ENCODE data around the gene NCAPD3.

The NCAPD3 gene

DNA sequence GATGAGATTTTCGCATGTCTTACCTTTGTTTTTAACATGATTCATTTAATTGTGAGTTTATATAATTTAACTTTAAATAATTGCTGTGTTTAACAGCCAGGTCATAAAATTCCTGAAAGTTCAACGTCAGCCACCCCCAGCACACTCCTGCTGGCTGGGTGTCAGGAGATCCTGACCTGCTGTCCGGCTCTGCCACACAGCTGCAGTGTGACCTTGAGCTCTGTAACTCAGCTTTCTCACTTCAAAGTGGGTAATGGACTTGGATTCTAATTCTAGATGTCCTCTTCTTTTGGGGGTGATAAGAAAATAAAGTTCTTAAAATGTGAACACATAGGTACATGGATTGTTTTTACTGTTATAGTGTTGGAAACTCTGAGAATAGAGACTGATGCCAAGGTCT, 11.6 kb upstream of the NCAPD3 start:
- TF ChIP-seq EGR1 (IDR thresholded peaks at IDR 0.05) (no peak), CEBPB (IDR thresholded peaks at IDR 0.05) (no peak), NFIC (IDR thresholded peaks at IDR 0.05) (no peak), TCF12 (IDR thresholded peaks at IDR 0.05; ENCODE audit: low read depth) (no peak), TEAD4 (IDR thresholded peaks at IDR 0.05) (no peak), TAF1 (IDR thresholded peaks at IDR 0.05; ENCODE audit: low read depth) (no peak), YY1 (IDR thresholded peaks at IDR 0.05; ENCODE audit: low read depth) (no peak), ZBTB7A (IDR thresholded peaks at IDR 0.05; ENCODE audit: low read depth) (no peak), EP300 (IDR thresholded peaks at IDR 0.05; ENCODE audit: borderline replicate concordance) (no peak), FOXM1 (IDR thresholded peaks at IDR 0.05; ENCODE audit: borderline replicate concordance, low read depth) (no peak)
- TF ChIP-seq, protein P1, sequence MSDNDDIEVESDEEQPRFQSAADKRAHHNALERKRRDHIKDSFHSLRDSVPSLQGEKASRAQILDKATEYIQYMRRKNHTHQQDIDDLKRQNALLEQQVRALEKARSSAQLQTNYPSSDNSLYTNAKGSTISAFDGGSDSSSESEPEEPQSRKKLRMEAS (IDR thresholded peaks at IDR 0.05) = no peak
- TF ChIP-seq, protein P2, sequence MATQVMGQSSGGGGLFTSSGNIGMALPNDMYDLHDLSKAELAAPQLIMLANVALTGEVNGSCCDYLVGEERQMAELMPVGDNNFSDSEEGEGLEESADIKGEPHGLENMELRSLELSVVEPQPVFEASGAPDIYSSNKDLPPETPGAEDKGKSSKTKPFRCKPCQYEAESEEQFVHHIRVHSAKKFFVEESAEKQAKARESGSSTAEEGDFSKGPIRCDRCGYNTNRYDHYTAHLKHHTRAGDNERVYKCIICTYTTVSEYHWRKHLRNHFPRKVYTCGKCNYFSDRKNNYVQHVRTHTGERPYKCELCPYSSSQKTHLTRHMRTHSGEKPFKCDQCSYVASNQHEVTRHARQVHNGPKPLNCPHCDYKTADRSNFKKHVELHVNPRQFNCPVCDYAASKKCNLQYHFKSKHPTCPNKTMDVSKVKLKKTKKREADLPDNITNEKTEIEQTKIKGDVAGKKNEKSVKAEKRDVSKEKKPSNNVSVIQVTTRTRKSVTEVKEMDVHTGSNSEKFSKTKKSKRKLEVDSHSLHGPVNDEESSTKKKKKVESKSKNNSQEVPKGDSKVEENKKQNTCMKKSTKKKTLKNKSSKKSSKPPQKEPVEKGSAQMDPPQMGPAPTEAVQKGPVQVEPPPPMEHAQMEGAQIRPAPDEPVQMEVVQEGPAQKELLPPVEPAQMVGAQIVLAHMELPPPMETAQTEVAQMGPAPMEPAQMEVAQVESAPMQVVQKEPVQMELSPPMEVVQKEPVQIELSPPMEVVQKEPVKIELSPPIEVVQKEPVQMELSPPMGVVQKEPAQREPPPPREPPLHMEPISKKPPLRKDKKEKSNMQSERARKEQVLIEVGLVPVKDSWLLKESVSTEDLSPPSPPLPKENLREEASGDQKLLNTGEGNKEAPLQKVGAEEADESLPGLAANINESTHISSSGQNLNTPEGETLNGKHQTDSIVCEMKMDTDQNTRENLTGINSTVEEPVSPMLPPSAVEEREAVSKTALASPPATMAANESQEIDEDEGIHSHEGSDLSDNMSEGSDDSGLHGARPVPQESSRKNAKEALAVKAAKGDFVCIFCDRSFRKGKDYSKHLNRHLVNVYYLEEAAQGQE (IDR thresholded peaks at IDR 0.05; ENCODE audit: low read depth) = no peak

DNA sequence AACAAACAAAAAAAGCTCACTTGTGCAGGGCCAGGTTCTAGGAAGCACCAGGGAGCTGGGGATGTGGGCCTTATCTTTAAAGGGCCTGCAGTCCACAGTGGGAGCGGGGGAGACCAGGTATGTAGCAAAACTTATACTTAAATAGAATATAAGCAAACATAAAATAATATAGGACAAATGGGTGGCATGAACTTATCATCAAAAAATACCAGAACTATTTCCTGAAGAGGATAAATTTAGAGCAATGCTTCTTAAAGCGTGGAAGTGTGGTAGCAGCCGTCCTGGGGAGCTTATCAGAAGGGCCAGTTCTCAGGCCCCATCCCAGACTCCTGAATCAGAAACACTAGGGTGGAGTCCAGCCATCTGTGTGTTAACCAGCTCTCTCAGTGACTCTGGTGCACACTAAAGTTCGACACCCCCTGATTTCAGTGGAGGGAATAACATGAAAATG, 10.0 kb upstream of the NCAPD3 start:
- no peak for TF ChIP-seq RAD21 (IDR thresholded peaks at IDR 0.05; ENCODE audit: low read depth)
- TF ChIP-seq CREB1 (IDR thresholded peaks at IDR 0.05; ENCODE audit: low read depth) = no peak
- TF ChIP-seq EGR1 (IDR thresholded peaks at IDR 0.05) = no peak
- no peak for TF ChIP-seq TCF12 (IDR thresholded peaks at IDR 0.05; ENCODE audit: low read depth)
- no peak for TF ChIP-seq ZBTB7A (IDR thresholded peaks at IDR 0.05; ENCODE audit: low read depth)
- no peak for TF ChIP-seq FOXM1 (IDR thresholded peaks at IDR 0.05; ENCODE audit: borderline replicate concordance, low read depth)
- TF ChIP-seq TAF1 (IDR thresholded peaks at IDR 0.05; ENCODE audit: low read depth) = no peak
- TF ChIP-seq EP300 (IDR thresholded peaks at IDR 0.05; ENCODE audit: borderline replicate concordance) = no peak
- TF ChIP-seq, protein P1 (IDR thresholded peaks at IDR 0.05) = no peak
- no peak for TF ChIP-seq NFIC (IDR thresholded peaks at IDR 0.05)
- TF ChIP-seq, protein P2 (IDR thresholded peaks at IDR 0.05; ENCODE audit: low read depth) = no peak
- no peak for TF ChIP-seq TEAD4 (IDR thresholded peaks at IDR 0.05)

DNA sequence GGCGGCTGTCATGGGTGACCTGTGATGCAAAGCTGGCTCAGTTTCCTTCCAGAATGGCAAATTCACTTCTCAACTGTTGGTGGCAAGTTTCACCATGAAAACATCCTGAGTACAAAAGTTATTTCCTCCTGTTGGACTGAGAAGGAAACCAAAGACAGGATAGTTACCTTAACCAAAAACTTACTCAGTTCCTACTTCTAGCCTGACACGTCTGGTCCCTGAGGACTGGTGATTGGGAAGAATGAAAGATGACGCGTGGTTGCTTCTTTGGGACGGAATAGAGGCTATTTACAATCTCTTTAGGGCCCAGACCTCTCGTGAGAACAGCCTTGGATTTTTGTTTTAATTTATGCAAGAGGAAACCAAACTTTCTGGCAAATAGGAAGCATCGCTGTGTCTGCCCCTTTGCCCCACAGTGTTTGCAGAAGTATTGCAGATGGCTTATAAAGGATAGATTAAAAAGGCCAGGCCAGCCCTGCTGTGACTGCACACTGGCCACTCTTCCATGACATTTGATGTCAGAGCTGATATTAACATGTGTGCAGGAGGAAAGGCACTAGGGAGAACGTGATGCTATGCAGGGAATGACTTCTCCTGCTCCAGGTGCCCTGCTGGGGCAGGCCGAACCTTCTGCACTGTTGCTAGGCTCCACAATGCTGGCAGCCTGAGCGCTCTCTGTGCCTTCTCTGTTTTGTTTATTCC, 8.3 kb upstream of the NCAPD3 start:
- TF ChIP-seq TEAD4 (IDR thresholded peaks at IDR 0.05) (no peak), TCF12 (IDR thresholded peaks at IDR 0.05; ENCODE audit: low read depth) (no peak), RAD21 (IDR thresholded peaks at IDR 0.05; ENCODE audit: low read depth) (no peak), CEBPB (IDR thresholded peaks at IDR 0.05) (no peak), CREB1 (IDR thresholded peaks at IDR 0.05; ENCODE audit: low read depth) (no peak), NFIC (IDR thresholded peaks at IDR 0.05) (no peak), YY1 (IDR thresholded peaks at IDR 0.05; ENCODE audit: low read depth) (no peak), FOXM1 (IDR thresholded peaks at IDR 0.05; ENCODE audit: borderline replicate concordance, low read depth) (no peak)
- TF ChIP-seq, protein P2 (IDR thresholded peaks at IDR 0.05; ENCODE audit: low read depth) = no peak

DNA sequence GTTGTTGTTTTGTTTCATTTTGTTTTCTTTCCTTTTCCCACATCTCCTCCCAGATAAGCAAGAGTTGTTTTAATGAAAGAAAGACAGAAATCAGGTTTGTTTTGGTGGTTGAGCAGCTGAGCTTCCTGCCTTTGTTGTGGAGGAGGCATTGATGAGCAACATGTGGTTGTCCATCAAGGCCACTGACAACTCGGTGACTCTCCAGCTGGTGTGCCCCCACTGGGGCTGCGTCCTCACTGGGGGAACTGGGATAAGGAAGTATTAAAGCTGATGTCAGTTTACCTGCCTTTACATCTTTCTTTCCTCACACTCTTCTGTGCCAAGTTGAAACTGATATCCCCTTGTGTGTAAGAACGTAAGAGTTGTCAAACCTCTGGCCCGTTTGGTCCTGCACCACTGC, 6.6 kb upstream of the NCAPD3 start:
- no peak for TF ChIP-seq CEBPB (IDR thresholded peaks at IDR 0.05)
- TF ChIP-seq, protein P1 (IDR thresholded peaks at IDR 0.05) = no peak
- no peak for TF ChIP-seq NFIC (IDR thresholded peaks at IDR 0.05)
- TF ChIP-seq, protein P3, sequence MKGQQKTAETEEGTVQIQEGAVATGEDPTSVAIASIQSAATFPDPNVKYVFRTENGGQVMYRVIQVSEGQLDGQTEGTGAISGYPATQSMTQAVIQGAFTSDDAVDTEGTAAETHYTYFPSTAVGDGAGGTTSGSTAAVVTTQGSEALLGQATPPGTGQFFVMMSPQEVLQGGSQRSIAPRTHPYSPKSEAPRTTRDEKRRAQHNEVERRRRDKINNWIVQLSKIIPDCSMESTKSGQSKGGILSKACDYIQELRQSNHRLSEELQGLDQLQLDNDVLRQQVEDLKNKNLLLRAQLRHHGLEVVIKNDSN (IDR thresholded peaks at IDR 0.05) = no peak
- no peak for TF ChIP-seq FOXM1 (IDR thresholded peaks at IDR 0.05; ENCODE audit: borderline replicate concordance, low read depth)
- TF ChIP-seq TAF1 (IDR thresholded peaks at IDR 0.05; ENCODE audit: low read depth) = no peak
- no peak for TF ChIP-seq EGR1 (IDR thresholded peaks at IDR 0.05)
- no peak for TF ChIP-seq YY1 (IDR thresholded peaks at IDR 0.05; ENCODE audit: low read depth)
- TF ChIP-seq TCF12 (IDR thresholded peaks at IDR 0.05; ENCODE audit: low read depth) = no peak
- TF ChIP-seq TEAD4 (IDR thresholded peaks at IDR 0.05) = no peak
- TF ChIP-seq, protein P2 (IDR thresholded peaks at IDR 0.05; ENCODE audit: low read depth) = no peak
- TF ChIP-seq EP300 (IDR thresholded peaks at IDR 0.05; ENCODE audit: borderline replicate concordance) = no peak
- no peak for TF ChIP-seq ZBTB7A (IDR thresholded peaks at IDR 0.05; ENCODE audit: low read depth)
- TF ChIP-seq RAD21 (IDR thresholded peaks at IDR 0.05; ENCODE audit: low read depth) = no peak
- no peak for TF ChIP-seq CREB1 (IDR thresholded peaks at IDR 0.05; ENCODE audit: low read depth)

Measured in Ishikawa (cell line).